Cerebellar cortex (tissue), 1 donor: ENCODE results near the gene DNASE1L2.
A peak's percentile ranks its signal among the peaks of the same experiment; 100 is the strongest.
"Not testable (repeated sequence)": the region's sequence is repeated elsewhere in the genome, so short reads cannot be mapped to it uniquely, and the experiment has no call there.

Experiments used
- DNase-seq: peaks from one replicate; pipeline ENCODE4 v3.0.0-alpha.2; 2015; ENCODE audit warnings: low spot score

Gene DNASE1L2

DNA sequence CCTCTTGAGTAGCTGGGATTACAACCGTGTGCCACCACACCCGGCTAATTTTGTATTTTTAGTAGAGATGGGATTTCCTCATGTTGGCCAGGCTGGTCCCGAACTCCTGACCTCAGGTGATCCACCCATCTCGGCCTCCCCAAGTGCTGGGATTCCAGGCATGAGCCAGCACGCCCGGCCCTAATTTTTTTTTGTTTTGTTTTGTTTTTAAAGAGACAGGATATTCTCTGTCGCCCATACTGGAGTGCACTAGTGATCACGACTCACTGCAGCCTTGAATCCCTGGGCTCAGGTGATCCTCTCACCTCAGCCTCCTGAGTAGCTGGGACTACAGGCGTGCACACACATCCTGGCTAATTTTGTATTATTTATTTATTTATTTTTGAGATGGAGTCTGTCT lies 4.1 kb downstream of the DNASE1L2 start:
- not testable (repeated sequence) for DNase-seq

DNA sequence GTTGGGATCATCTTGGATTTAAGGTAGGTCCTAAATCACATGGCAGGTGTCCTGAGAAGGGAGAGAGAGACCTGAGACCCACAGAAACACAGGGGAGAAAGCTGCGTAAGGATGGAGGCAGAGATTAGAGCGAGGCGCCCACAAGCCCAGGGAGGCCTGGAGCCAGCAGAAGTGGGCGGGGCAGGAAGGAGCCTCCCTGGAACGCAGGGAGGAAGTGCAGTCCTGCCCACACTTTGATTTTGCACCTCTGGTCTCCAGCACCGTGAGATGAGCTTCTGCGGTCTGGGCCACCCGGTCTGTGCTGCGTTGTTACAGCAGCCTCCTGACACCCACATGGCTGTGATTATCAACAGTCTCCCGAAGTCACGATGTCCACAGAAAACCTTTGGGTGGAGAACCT lies 6.4 kb downstream of the DNASE1L2 start:
- no peak for DNase-seq

DNA sequence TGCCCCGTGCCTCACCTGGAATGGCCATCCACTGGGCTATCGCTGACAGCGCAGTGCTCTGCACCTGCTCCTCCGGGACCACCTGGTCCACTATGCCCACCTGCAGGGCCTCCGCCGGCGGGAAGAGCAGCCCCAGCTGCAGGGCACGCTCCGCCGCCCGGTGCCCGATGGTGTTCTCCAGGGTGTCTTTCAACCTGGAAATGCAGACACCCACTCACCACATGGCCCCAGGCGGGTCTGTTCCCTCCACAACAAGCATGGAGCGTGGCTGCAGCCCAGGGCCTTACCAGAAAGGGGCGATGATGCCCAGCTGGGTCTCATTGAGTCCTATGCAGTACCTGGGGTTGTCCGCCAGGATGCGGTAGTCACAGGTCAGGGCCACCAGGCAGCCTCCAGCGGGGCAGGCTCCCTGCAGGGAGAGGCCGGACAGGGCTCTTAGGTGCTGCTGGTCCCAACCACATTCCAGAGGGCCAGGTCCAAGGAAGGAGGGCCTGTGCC lies 6.8 kb downstream of the DNASE1L2 start:
- DNase-seq = no peak

DNA sequence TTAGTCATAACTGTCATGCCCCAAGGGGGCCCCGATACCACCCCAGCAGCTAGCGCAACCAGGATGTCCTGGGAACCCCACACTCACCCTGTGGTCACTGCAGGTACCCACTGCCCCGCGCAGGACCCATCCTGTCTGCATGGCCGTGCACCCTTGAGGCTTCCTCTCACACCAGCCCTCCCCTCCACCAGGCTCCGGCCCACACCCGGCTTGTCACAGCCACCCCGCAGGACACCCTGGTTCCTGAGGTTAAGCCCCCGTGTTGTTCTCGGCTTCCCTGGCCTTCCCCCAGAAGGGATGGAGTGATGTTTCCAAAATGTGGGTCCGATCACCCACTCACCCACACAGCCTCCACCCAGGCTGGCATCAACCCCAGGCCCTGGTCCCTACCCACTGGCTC lies 7.5 kb downstream of the DNASE1L2 start:
- no peak for DNase-seq

DNA sequence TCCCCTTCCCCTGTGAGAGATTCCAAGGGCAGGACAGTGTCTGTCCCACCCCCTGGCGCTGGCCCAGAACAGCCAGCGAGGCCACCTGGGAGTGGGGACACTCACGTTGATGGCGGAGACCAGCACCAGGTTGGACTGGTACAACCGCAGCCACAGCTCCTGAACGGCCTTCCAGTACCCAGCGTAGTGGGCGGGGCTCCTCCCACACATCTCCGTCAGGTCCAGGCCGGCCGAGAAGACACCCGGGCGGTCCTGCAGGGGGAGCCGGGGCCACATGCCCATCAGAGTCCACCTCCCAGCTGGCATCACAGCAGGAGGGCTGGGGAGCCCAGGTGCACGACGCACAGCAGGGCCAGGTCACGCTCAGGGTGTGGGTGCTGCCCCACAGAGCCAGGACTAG lies 8.1 kb downstream of the DNASE1L2 start:
- DNase-seq = no peak

DNA sequence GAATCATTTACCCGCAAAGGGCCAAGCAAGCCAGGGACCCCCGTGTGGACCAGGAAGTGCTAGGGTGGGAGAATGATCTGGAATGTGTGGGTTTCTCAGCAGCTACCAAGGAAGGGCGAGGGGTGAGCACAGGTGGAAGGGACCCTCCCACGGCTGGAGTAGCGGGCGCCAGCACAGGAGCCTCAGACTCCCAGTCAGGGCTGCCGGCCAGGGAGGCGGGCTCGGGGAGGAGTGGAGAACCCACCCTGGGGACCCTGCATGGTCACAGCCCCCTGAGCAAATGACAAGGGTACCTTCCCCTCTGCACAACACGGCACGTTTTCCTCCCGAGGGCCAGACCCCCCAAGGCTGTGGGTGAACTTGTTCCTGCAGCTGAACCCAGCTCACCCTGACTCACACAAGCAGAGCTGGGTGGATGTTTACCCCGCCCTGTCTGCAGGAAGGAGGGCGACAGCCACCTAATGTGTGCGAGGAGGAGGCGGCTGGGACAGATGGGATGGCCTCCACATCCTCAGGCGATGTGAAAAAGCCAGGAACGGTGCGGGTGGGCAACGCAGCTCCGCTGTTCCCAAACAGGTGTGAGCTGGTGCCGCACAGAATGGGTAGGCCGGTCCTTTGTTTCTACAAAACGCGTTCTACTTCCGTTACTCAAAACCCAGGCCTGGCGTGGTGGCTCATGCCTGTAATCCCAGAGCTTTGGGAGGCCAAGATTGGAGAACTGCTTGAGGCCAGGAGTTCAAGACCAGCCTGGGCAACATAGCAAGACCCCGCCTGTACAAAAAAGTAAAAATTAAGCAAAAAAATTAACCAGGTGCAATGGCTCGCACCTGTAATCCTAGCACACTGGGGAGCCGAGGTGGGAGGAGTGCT lies 8.9 kb downstream of the DNASE1L2 start:
- DNase-seq = no peak

DNA sequence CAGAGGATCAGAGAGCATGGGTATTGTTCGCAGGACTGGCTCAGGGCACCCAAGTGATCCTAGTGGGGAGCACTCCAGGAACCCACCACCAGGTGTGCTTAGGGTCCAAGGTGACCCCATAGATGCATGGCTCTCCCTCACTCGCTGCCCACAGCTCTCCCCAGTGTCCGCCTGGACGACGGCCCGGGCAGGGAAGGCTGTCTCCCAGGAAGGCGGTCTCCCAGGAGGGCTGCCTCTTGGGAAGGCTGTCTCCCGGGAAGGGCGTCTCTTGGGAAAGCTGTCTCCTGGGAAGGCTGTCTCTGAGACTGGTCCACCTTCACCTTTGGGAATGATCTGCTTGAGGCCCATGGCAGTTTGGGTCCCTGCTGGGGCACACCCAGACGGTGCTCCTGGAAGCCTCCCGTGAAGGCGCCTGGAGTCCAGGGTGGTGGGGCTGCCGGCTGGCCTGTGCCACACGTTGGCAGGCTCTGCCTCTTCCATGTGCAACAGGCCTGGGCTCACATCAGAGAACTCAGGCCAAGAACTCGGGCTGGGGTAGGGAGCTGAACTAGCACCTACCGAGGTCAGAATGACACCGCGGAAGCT lies 10.1 kb downstream of the DNASE1L2 start:
- DNase-seq = no peak

DNA sequence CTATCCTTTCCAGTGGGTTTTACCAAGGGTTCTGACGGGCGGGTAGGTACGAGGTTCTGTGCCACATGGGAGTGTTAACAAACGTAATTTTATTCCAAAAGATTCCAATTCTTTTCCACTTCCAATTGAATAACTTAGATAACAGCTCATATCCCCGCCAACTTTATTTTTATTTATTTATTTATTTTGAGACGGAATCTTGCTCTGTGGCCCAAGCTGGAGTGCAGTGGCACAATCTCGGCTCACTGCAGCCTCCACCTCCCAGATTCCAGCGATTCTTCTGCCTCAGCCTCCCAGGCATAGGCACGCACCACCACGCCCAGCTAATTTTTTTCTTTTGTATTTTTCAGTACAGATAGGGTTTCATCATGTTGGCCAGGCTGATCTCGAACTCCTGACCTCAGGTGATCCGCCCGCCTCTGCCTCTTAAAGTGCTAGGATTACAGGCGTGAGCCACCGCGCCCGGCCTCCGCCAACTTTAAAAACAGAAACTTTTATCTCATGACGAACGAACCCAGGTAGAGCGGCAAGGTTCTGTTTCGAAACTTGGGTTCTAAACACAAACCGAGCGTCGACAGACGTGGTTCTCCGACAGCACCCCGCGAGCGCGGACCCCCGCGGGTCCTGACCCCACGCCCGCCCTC lies 14.5 kb downstream of the DNASE1L2 start:
- DNase-seq = no peak

DNA sequence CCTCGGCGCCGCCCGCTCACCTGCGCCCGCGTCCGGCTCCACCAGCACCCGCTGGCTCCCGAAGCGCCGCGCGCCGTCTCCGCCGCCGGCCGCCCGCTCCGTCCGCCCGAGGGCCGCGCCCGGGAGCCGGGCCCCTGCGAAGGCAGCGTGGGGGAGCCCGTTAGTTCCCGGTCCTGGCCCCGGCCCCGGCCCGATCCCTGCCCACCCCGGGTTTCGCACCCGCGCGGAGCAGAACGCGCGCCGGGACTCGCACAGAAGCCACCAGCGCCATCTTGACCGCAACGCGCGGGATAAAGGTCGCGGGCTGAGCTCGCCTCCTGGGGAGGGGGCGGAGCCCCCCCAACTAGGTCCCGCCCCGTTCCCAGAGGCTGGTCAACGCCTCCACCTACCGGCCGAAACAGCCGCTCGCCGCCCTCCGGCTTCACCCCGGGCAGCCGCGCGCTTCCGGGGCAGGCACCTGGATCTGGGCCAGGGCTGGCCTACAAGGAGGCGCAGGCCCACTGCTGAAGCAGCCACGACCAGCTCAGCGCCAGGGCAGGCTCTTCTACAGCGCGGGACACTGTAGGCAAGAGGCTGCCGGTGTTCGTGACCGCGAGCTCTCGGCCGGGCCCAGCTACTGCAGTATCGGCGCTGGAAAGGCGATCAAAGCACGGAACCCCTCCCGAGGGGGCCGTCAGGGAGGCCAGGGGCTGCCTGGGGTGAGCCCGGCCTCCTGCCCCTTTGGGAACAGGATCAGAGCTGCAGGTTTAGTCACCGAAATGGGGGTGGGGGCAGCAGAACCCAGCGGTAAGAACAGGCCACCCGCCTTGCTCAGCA lies 15.3 kb downstream of the DNASE1L2 start, which contains the start of gene ECI1:
Gene ECI1 (minus strand): TSS at position 292 of the 816 bp plus-strand sequence. CDS start 21 bp downstream, at position 271.
- DNase-seq = peak; percentile 94

DNA sequence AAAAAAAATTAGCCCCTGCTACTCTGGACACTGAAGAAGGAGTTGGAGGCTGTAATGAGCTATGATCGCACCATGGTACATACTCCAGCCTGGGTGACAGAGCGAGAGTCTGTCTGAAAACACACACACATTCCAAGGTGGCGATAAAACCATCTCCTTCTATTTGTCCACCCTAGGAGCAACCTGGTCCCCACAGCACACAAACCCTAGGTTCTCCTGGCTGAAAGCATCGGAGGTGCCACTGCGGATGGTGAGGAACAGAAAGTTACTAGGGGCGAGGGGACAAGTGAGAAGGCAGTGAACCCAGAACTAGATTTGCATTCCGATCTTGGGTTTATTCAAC lies 16.5 kb downstream of the DNASE1L2 start:
- no peak for DNase-seq

DNA sequence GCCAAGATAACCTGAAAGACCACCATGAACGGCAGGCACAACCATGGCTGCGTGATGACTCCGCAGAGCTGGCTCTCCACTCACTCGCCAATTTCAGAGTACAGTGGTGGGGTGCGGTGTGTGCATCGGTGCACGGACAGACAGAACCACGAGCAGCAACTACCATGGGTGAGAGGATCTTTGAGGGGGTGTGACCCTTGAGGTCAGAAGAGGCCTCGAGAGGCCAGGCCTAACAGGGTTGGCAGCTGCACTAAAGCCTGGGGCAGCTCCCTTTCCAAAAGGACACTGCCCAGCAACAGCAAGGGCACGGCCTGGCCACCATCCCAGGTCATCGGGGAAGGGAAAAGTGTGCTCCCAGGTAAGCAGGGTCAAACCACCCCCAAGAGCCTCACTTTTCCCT lies 17.0 kb downstream of the DNASE1L2 start:
- DNase-seq = no peak

DNA sequence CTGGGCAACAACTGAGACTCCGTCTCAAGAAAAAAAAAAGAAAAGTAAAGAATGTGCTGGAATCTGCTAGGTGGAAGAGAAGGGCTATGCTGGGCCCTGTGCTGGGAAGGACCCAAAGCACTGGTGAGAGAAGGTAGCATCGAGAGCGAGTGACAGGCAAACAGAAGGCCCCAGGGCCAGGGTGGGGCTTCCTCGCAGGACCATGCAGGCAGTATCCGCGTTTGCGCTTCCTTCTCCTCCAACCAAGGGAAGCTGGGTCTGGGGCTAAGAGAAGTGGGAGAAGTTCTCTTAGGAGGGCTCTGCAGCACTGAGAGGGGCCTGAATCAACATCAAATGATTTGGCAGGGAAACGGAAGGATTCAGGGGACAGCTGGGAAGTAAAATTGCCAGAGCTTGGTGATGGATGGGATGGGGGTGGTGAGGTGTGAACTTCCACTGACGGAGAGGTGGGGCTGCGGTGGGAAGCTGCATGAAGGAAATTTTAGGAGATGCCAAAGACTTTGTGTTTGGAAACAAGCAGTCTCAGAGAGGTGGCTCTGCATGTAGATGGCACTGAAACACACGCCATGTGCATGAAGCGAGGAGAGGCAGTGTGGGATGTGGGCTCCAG lies 20.4 kb downstream of the DNASE1L2 start:
- no peak for DNase-seq

DNA sequence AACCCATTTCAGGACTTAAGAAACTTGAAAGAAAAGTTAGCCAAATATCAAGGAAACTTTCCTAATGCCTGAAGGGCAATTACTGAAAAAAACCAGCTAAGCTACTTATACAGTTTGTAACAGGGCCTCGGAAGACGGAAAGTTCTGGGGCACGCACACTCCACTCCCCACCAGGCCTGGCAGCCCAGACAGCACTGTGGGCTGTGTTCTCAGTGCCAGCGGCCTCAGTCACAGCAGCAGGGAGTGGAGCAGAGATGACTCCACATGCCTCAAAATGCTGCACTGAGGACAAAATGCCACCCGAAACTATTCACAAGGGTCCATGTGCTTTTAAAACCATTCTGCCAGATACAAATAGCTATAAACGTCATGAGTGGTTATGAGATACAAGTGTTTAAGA lies 21.5 kb downstream of the DNASE1L2 start:
- DNase-seq = no peak

DNA sequence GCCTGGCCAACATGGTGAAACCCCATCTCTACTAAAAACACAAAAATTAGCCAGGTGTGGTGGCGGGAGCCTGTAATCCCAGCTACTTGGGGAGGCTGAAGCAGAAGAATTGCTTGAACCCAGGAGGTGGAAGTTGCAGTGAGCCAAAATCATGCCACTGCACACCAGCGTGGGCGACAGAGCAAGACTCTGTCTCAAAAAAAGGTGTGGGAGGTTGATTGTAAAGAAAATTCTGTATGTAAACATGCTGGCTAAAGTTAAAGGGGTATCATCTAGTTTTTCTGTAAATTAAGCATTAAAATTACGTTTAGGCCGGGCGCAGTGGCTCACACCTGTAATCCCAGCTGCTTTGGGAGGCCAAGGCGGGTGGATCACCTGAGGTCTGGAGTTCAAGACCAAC lies 22.3 kb downstream of the DNASE1L2 start:
- DNase-seq = not testable (repeated sequence)

DNA sequence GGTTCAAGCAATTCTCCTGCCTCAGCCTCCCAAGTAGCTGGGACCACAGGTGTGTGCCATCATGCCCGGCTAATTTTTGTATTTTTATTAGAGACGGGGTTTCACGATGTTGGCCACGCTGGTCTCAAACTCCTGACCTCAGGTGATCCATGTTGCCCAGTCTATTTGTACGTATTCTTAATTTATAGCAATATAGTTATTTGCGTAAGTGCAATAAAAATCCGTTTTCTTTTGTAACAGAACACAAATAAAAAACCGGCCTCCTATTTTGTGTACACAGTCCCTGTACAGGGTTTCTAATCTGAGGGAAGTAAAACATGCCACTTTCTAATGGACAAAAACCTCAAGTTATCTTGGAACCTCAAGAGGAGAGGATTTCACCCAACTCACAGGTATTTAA lies 24.0 kb downstream of the DNASE1L2 start:
- DNase-seq = no peak

DNA sequence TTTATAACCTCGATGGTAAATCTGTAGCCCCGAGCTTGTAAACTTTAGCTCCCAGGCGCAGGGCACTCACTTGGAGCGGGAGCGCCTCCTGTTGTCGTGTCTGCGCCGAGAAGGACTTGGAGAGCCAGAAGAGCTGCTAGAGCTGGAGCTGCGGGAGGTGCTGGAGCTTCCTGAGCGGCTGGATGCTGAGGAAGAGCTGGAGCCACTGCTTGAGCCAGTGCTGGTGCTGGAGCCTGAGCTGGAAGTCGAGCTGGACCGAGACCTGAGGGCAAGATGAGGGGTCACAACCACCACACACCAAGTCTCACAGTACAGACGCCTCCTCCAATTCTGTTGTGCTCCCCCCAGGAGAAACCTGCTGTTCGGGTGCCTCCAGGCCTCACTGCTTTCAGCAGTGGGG lies 26.8 kb downstream of the DNASE1L2 start:
- DNase-seq = not testable (repeated sequence)

DNA sequence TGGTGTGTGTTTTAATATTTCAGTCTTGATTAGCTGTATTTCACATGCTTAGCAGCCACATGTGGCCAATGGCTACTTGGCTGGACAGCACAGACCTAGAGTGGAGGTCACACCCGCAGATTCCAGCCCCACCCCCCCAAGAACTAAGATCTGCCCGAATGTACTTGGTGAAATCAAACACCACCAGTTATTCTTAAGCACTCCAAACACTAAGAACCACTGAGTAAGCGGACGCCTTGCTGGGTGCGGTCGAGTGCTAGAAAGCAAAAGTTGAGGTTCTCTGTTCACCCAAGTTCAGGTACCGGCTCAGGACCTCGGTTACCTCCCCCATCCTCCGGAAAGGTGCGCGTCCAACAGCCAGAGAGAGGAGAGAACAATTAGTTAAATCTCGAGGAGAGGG lies 30.6 kb downstream of the DNASE1L2 start:
- not testable (repeated sequence) for DNase-seq

DNA sequence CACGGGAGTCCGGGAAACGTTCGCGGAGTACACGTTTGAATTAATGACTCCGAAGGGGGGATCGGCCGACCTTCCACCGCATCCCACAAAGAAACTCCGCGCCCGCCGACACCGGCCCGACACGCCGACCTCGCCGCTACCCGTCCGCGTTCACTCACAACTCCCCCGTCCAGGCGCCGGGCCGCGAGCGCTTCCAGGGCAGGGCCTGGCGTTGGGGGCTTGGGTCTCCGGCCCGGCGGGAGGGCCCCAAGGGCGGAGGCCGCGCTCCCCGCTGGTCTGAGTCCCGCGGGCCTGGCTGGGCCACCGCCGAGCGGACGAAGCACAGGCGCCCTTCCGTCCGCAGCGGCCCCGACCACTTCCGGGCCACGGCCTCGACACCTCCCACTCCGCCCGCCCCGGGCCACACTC lies 31.3 kb downstream of the DNASE1L2 start:
- not testable (repeated sequence) for DNase-seq

DNA sequence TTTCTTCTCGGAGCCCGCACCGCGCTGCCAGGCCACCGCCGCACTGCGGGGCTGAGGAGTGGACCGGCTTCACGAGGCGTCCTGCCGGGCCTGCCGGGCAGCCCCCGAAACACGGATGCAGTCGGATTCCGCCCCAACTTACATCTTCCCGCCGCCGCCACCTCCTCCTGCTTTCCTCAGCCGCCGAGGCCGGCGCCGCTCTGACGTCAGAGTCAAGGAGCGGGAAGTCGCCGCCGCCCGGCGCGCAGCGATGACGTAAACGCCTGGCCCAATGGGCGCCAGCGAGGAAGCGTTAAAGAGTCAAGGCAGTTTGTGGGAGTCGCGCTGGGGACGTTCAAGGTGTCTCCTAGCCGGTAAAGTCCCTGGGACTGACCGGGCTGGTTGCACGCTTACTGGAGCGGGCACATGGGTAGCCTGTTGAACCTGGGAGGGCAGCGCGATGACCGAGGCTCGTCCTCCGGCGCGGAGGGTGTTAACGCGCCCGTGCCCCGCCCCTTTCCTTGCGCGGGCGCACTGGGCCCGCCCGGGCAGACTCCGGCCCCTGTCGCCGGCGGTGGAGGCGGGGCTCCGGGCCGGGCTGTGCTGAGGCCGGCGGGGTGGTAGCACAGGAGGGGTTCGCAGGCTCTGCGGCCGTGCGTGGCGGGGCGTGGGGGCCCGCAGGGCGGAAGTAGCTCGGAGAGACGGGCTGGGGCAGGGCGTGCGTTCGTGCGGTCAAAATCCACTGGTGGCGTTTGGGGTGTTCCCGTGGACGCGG lies 31.8 kb downstream of the DNASE1L2 start, which contains the start of gene RNPS1:
Gene RNPS1 (minus strand): TSS at position 214 of the 754 bp plus-strand sequence. CDS start 3,483 bp downstream, outside the sequence.
- DNase-seq = peak; percentile 92

DNA sequence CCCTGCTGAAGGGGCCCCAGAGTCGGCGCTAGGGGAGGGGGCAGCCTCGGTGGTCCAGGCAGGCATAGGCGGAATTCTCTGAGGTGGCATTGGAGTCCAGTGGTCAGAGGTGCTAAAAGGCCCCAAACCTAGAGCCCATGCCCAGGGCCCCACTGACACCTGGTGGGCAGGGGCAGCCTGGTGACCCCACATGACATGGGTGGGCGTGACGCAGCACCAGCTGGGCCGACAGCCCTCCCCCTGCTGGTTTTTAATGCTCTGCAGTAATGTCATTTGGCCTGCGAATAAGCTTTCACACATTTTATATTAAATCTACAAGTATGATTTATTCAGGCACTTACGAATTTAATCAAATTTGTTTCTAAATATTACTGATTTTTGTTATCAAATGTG lies 33.8 kb downstream of the DNASE1L2 start:
- no peak for DNase-seq
